ENCODE measurements around the gene CCDC7.
"Not testable (repeated sequence)": the region's sequence is repeated elsewhere in the genome, so short reads cannot be mapped to it uniquely, and the experiment has no call there.

CCDC7 gene

GRCh38 chr10:32577448-32577847 lies 131.5 kb downstream of the CCDC7 start:
- DNase-seq (ENCODE audit: low spot score): no peak

- DNase-seq (ENCODE audit: low spot score): no peak
Measured at GRCh38 chr10:32582946-32583345, 137.0 kb downstream of the CCDC7 start.

DNA sequence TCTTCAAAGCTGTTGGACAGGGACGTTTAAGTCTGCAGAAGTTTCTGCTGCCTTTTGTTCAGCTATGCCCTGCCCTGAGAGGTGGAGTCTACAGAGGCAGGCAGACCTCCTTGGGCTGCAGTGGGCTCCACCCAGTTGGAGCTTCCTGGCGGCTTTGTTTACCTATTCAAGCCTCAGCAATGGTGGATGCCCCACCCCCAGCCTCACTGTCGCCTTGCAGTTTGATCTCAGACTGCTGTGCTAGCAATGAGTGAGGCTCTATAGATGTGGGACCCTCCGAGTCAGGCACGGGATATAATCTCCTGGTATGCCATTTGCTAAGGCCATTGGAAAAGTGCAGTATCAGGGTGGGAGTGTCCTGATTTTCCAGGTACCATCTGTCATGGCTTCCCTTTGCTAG lies 152.1 kb downstream of the CCDC7 start:
- DNase-seq (ENCODE audit: low spot score): not testable (repeated sequence)

DNA sequence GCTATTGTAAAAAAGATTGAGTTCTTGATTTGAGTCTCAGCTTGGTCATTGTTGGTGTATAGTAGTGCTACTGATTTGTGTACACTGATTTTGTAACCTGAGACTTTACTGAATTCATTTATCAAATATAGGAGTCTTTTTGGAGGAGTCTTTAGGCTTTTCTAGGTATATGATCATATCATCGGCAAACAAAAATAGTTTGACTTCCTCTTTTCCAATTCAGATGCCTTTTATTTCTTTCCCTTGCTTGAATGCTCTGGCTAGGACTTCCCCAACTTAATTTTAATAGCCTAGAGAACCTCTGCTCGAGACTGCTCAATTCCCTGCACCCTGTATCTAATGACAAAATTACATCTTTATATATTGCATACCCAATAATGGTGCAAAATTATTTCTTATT lies 154.4 kb downstream of the CCDC7 start:
- no peak for DNase-seq (ENCODE audit: low spot score)

GRCh38 chr10:32601562-32601961 lies 155.6 kb downstream of the CCDC7 start:
- DNase-seq (ENCODE audit: low spot score): not testable (repeated sequence)

DNA sequence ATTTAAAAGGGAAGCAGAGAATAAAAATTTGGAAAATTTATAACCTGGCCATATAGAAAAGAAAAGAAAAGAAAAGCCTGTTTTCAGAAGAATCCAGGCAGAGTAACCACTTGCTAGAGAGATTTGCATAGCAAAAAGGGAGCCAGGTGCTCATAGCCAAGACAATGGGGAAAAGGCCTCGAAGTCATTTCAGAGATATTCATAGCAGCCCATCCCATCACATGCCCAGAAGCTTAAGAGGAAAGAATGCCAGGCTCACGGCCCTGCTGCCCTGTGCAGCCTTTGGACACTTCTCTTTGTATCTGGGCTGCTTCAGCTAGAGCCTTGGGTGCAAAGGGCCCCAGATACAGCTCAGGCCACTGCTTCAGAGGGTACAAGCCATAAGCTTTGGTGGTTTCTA lies 159.8 kb downstream of the CCDC7 start:
- no peak for DNase-seq (ENCODE audit: low spot score)

DNA sequence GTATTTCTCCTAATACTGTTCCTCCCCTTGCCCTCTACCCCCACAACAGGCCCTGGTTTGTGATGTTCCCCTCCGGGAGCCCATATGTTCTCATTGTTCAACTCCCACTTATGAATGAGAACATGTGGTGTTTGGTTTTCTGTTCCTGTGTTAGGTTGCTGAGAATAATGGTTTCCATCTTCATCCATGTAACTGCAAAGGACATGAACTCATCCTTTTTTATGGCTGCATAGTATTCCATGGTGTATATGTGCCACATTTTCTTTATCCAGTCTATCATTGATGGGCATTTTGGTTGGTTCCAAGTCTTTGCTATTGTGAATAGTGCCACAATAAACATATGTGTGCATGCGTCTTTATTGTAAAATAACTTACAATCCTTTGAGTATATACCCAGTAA lies 164.6 kb downstream of the CCDC7 start:
- DNase-seq (ENCODE audit: low spot score): not testable (repeated sequence)

DNA sequence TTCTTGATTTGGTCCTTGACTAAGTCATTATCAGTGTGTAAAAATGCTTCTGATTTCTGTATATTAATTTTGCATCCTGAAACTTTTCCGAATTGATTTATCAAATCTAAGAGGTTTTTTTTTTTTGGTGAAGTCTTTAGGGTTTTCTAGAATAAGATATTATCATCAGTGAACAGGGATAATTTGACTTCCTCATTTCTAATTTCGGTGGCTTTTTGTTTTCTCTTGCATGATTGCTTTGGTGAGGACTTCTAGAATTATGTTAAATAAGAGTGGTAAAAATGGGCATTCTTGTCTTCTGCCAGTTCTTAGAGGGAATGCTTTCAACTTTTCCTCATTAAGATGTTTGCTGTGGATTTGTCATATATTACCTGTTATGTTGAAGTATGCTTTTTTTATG lies 170.5 kb downstream of the CCDC7 start:
- DNase-seq (ENCODE audit: low spot score): no peak

GRCh38 chr10:32618482-32618881 lies 172.5 kb downstream of the CCDC7 start:
- DNase-seq (ENCODE audit: low spot score): no peak

GRCh38 chr10:32621969-32622368 lies 176.0 kb downstream of the CCDC7 start:
- no peak for DNase-seq (ENCODE audit: low spot score)

- DNase-seq (ENCODE audit: low spot score): no peak
Measured at GRCh38 chr10:32622409-32622808, 176.5 kb downstream of the CCDC7 start.

GRCh38 chr10:32627183-32627582 lies 181.2 kb downstream of the CCDC7 start:
- no peak for DNase-seq (ENCODE audit: low spot score)

- no peak for DNase-seq (ENCODE audit: low spot score)
Measured at GRCh38 chr10:32629910-32630309, 184.0 kb downstream of the CCDC7 start.

- no peak for DNase-seq (ENCODE audit: low spot score)
Measured at GRCh38 chr10:32646535-32646934, 200.6 kb downstream of the CCDC7 start.

DNA sequence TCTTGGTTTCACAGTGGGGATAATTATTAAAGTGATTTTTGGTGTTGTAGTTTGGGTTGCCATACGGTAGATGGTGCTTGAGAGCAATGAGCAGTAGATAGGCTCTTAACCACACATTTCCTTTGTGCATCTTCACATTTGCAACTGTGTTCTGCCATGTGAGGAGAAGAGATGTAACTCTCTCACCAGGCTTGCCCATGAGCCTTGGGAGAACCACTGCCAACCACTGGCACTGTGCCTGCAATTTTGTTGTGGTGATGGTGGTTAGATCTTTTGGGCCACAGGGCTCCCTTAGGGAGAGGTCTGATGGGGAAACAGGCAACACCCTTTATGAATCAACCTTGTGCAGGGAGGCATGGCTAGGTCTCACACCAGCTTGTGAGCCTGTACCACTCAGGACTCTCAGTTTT lies 204.3 kb downstream of the CCDC7 start:
- DNase-seq (ENCODE audit: low spot score): peak; percentile 5

DNA sequence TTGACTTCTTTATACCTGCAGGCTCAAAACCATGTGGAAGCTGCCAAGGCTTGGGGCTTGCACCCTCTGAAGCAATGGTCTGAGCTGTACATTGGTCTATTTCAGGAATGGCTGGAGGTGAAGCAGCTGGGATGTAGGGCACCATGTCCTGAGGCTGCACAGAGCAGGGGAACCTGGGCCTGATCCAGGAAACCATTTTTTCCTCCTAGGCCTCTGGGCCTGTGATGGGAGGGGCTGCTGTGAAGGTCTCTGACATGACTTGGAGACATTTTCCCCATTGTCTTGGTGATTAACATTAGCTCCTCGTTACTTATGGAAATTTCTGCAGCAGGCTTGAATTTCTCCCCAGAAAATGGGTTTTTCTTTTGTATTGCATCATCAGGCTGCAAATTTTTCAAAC lies 211.5 kb downstream of the CCDC7 start:
- DNase-seq (ENCODE audit: low spot score): not testable (repeated sequence)

DNA sequence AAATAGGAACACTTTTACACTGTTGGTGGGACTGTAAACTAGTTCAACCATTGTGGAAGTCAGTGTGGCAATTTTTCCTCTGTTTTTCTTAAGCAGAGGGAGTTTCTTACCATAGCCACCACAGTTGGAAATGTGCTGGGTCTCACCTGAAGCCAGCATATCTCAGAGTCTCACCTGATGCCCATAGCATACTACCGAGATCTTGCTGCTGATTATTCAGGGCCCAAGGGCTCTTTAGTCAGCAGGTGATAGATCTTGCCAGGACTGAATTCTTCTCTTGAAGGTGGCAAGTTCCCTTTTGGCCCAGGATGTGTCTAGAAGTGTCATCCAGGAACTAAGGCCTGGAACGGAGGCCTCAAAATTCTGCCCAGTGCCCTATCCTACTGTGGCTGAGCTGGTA lies 215.4 kb downstream of the CCDC7 start:
- no peak for DNase-seq (ENCODE audit: low spot score)

- DNase-seq (ENCODE audit: low spot score): no peak
Measured at GRCh38 chr10:32680803-32681557, 235.0 kb downstream of the CCDC7 start.

DNA sequence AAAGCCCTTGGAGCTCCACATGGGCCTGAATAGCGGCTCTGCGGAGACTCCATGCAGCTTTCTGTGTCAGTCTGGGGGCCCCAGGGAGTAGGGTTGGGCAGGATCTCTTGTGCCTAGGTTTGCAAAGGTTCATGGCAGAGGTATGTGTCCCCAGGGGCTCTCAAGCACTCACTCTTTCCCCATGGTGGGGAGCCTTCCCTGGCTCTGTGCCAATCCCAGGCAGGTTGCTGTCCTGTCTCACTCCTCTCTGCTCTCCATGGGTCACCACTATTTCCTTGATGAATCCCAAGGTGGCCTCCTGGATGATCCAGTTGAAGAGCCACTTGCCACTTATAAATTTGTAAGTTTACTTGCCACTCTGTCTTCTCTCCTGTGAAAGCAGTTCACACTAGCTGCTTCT lies 238.4 kb downstream of the CCDC7 start:
- no peak for DNase-seq (ENCODE audit: low spot score)

DNA sequence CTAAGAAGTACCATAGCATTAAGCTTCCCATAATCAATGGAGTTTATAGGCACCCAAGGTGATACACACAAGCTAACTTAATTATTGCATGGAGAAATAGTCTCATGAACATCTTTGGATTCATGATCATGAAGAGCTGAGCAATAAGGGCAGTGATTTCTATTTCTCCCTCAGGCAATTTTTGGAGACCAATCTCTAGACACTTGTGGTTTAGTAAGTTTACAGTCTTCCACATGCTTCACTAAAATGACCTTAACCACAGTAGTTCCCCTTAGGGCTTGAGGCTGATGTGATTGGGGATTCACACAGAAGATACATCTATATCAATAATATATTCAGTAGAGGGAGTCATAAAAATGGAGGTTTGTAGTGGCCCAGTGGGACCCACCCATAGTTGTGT lies 241.2 kb downstream of the CCDC7 start:
- no peak for DNase-seq (ENCODE audit: low spot score)

DNA sequence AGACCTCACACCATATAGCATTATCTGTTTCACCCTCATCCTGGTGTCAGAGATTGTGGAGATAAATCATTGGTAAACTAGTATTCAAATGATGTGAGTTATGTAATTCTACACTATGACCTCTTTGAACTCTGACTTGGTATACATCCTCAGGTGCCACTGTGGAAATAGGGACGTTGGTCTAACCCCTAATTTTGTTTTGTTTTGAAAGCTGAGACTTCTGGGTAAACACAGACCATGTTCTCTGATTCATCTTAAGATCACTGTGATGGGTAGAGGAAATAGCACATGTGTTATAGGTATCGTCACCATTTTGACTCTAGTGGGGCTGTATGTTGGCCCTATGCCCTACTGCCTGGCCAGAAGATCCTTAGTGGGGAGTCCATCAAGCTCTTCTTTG lies 241.6 kb downstream of the CCDC7 start:
- no peak for DNase-seq (ENCODE audit: low spot score)

GRCh38 chr10:32692174-32692573 lies 246.2 kb downstream of the CCDC7 start:
- DNase-seq (ENCODE audit: low spot score): no peak

DNA sequence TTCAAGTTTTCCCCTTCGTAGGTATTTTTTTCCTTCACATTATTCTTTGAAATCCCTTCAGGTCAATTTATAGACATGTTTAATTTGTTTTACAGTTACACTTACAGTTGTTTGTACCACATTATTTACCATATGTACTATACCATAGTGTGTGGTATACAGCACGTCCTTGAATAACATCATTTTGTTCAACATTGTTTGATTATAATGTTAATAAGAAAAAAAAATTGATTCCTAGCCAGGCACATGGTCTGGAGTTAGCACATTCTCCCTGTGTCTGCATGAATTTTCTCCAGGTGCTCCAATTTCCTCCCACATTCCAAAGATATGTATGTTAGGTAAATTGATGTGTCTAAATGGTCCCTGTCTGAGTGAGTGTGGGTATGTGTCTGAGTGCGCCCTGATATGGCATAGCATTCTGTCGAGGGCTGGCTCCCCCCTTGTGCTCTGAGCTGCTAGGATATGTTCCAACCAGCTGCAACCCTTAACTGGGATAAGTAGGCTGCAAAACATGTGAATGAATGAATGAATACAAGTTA lies 247.6 kb downstream of the CCDC7 start:
- DNase-seq (ENCODE audit: low spot score): no peak

DNA sequence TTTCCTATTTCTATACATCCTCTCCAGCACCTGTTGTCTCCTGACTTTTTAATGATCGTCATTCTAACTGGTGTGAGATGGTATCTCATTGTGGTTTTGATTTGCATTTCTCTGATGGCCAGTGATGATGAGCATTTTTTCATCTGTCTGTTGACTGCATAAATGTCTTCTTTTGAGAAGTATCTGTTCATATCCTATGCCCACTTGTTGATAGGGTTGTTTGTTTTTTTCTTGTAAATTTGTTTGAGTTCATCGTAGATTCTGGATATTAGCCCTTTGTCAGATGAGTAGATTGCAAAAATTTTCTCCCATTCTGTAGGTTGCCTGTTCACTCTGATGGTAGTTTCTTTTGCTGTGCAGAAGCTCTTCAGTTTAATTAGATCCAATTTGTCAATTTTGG lies 253.7 kb downstream of the CCDC7 start:
- not testable (repeated sequence) for DNase-seq (ENCODE audit: low spot score)

Data from CD4-positive, alpha-beta T cell treated with Interleukin-6 at 100 ng/mL for 8 hours (primary cell).